HEK293 (cell line): ENCODE results near the gene CYP2C18.

Experiments
- CTCF ChIP-seq: fragments of 450-650 bp; formaldehyde crosslinking; IDR thresholded peaks from 2 replicates; pipeline ENCODE4 v1.5.1; 2016; ENCODE audit warnings: missing biosample characterization, missing genetic modification characterization
- KLF17 ChIP-seq: fragments of 450-650 bp; formaldehyde crosslinking; IDR thresholded peaks from 2 replicates; pipeline ENCODE4 v1.5.1; 2016; ENCODE audit warnings: missing biosample characterization, missing genetic modification characterization
- KLF7 ChIP-seq: fragments of 450-650 bp; formaldehyde crosslinking; IDR thresholded peaks from 2 replicates; pipeline ENCODE4 v1.5.1; 2016; ENCODE audit warnings: missing biosample characterization, missing genetic modification characterization, borderline replicate concordance
- RBAK ChIP-seq: fragments of 450-650 bp; formaldehyde crosslinking; IDR thresholded peaks from 2 replicates; pipeline ENCODE4 v1.5.1; 2016; ENCODE audit warnings: missing biosample characterization, missing genetic modification characterization
- TCF7L2 ChIP-seq: IDR thresholded peaks from 2 replicates; pipeline ENCODE4 v1.6.1; 2011; ENCODE audit warnings: low read depth, mild to moderate bottlenecking, inconsistent platforms, low read length, moderate library complexity, borderline replicate concordance
- ZBTB26 ChIP-seq: fragments of 450-650 bp; formaldehyde crosslinking; optimal IDR thresholded peaks from 2 replicates; pipeline ENCODE3; 2016; ENCODE audit warnings: missing biosample characterization, mild to moderate bottlenecking, missing genetic modification characterization
- ZNF274 ChIP-seq, 2 experiments: fragments of 200-500 bp in 1 of 2; fragments of 450-650 bp in 1 of 2; sonication (Bioruptor generic) in 1 of 2; formaldehyde crosslinking in 1 of 2; IDR thresholded peaks; 2 replicates each; pipeline versions ENCODE4 v1.5.1 to v1.6.1; 2014 to 2016; ENCODE audit warnings: borderline replicate concordance in 1 of 2, inconsistent platforms in 1 of 2, low read length in 1 of 2, missing biosample characterization in 1 of 2, missing genetic modification characterization in 1 of 2
- ZNF561 ChIP-seq: fragments of 450-650 bp; IDR thresholded peaks from 2 replicates; pipeline ENCODE4 v1.5.1; 2018; ENCODE audit warnings: missing biosample characterization, missing genetic modification characterization, borderline replicate concordance
- ZNF600 ChIP-seq: fragments of 450-650 bp; formaldehyde crosslinking; IDR thresholded peaks from 2 replicates; pipeline ENCODE4 v1.5.1; 2016; ENCODE audit warnings: missing biosample characterization, missing genetic modification characterization
- ZNF777 ChIP-seq: fragments of 450-650 bp; formaldehyde crosslinking; IDR thresholded peaks from 2 replicates; pipeline ENCODE4 v1.5.1; 2017; ENCODE audit warnings: missing biosample characterization, missing genetic modification characterization, borderline replicate concordance

GRCh38 chr10:94784256-94784655 lies 100.7 kb downstream of the CYP2C18 start:
- no peak for TF ChIP-seq CTCF
- no peak for TF ChIP-seq RBAK (tag by site-specific recombination)
- TF ChIP-seq ZNF561 (tag by site-specific recombination), result no peak
- TF ChIP-seq ZNF274 (IDR thresholded peaks at IDR 0.05; ENCODE audit: low read length), result no peak
- TF ChIP-seq ZNF274 (tag by site-specific recombination; IDR thresholded peaks at IDR 0.05; ENCODE audit: borderline replicate concordance), result no peak
- no peak for TF ChIP-seq ZNF777 (tag by site-specific recombination)
- TF ChIP-seq TCF7L2, result no peak
- no peak for TF ChIP-seq ZBTB26 (tag by site-specific recombination)
- no peak for TF ChIP-seq ZNF600 (tag by site-specific recombination)
- no peak for TF ChIP-seq KLF17 (tag by site-specific recombination)
- no peak for TF ChIP-seq KLF7 (tag by site-specific recombination)
